ENCODE measurements around the gene EZH2. TPM values are rescaled to one million over a fixed set of nuclear protein-coding genes. Genes with fewer than 3 reads are reported as not detected.

Gene EZH2
- total and polyA plus RNA-seq, 2 donors (not counting 3 experiments of a cell fraction or from before 2014, with no cell fraction given): 16.9 to 33.4 TPM

DNA sequence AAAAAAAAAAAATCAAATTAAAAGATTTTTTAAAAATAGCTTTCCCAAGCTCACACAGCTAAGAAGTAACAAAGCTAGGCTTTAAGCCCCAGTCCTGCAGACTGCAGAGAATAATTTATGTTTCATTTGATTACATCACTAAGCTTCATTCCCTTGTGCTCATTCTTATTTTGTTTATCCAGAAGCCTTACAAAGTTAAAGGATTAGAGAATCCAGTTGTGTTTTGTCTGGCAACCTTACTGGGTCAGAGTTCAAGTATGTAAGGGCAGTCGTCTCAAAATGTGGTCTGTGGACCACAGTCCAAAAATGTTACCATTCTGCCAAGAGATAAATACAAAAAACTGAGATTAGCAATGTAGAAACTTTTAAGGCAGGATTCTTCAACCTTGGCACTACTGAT, 32.1 kb upstream of the EZH2 start:
- intact Hi-C loops (cut with micrococcal nuclease): no loop called here
- BruUV-seq (replicated peaks): no TSS peak
- H3K36me3 ChIP-seq (ENCODE audit: control insufficient read depth in 2 of 2, extremely low read depth in 1 of 2, insufficient read depth in 2 of 2, low read length in 2 of 2): no peaks in the 10 kb centered on the region
- dilution Hi-C loops (cut with MboI; ENCODE audit: extremely low pct_ligation_motif_present, low sequenced_read_pairs): no loop called here
- DNase-seq (ENCODE audit: low read depth, low spot score): no peak
- H3K27ac ChIP-seq (ENCODE audit: insufficient read depth, low read depth, low read length): no peak overlapping the region
- CTCF ChIA-PET: no interaction called here
- H2AFZ ChIP-seq (ENCODE audit: low read depth, low read length): no peak overlapping the region
- POLR2A ChIA-PET: no interaction called here
- H3K4me1 ChIP-seq (ENCODE audit: control insufficient read depth, extremely low read depth, insufficient read depth, low read length): no peaks in the 10 kb centered on the region
- no peak for TF ChIP-seq POLR2AphosphoS5 (IDR thresholded peaks at IDR 0.05; ENCODE audit: insufficient read depth, low read depth, low read length)
- TF ChIP-seq, protein P1, sequence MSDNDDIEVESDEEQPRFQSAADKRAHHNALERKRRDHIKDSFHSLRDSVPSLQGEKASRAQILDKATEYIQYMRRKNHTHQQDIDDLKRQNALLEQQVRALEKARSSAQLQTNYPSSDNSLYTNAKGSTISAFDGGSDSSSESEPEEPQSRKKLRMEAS (IDR thresholded peaks at IDR 0.05; ENCODE audit: insufficient read depth, insufficient read length): no peak
- TF ChIP-seq MYC (IDR thresholded peaks at IDR 0.05; ENCODE audit: low read depth, low read length): no peak
- TF ChIP-seq, protein P2, sequence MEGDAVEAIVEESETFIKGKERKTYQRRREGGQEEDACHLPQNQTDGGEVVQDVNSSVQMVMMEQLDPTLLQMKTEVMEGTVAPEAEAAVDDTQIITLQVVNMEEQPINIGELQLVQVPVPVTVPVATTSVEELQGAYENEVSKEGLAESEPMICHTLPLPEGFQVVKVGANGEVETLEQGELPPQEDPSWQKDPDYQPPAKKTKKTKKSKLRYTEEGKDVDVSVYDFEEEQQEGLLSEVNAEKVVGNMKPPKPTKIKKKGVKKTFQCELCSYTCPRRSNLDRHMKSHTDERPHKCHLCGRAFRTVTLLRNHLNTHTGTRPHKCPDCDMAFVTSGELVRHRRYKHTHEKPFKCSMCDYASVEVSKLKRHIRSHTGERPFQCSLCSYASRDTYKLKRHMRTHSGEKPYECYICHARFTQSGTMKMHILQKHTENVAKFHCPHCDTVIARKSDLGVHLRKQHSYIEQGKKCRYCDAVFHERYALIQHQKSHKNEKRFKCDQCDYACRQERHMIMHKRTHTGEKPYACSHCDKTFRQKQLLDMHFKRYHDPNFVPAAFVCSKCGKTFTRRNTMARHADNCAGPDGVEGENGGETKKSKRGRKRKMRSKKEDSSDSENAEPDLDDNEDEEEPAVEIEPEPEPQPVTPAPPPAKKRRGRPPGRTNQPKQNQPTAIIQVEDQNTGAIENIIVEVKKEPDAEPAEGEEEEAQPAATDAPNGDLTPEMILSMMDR (IDR thresholded peaks at IDR 0.05; ENCODE audit: extremely low read depth in 1 of 2, insufficient read depth in 1 of 2, low read depth in 1 of 2, low read length in 2 of 2): no peak
- no peak for TF ChIP-seq FOS (IDR thresholded peaks at IDR 0.05; ENCODE audit: borderline replicate concordance, insufficient read depth, low read length)
- TF ChIP-seq GATA2 (IDR thresholded peaks at IDR 0.05; ENCODE audit: insufficient read depth, insufficient read length, low read depth, low read length): no peak
- TF ChIP-seq EZH2 (IDR thresholded peaks at IDR 0.05; ENCODE audit: borderline replicate concordance, low read depth, low read length, severe bottlenecking): no peak
- no peak for TF ChIP-seq JUN (IDR thresholded peaks at IDR 0.05; ENCODE audit: borderline replicate concordance, insufficient read depth, insufficient read length, low read depth)
- no peak for TF ChIP-seq POLR2A (IDR thresholded peaks at IDR 0.05; ENCODE audit: low read depth, low read length)
- no peak overlapping the region for H3K4me3 ChIP-seq (replicated peaks in 1 of 3; ENCODE audit: insufficient read depth in 1 of 3, low read depth in 1 of 3, low read length in 3 of 3)
- H3K9me3 ChIP-seq (replicated peaks; ENCODE audit: control insufficient read depth, insufficient read depth, low read length): no peaks in the 10 kb centered on the region
- no peaks in the 10 kb centered on the region for H3K27me3 ChIP-seq (ENCODE audit: control insufficient read depth in 2 of 2, insufficient read depth in 2 of 2, low read length in 2 of 2)
- no peaks in the 10 kb centered on the region for H3K79me2 ChIP-seq (ENCODE audit: control insufficient read depth, insufficient read depth, low read length)
- no peak for FAIRE-seq
- no peaks in the 10 kb centered on the region for H4K20me1 ChIP-seq (replicated peaks; ENCODE audit: control insufficient read depth, extremely low read depth, insufficient read depth, low read length)
- H3K9ac ChIP-seq (replicated peaks; ENCODE audit: extremely low read depth, insufficient read depth, low read length): no peak overlapping the region
- no peak overlapping the region for H3K4me2 ChIP-seq (ENCODE audit: insufficient read depth, low read length)
- H3K9me1 ChIP-seq (replicated peaks; ENCODE audit: control insufficient read depth, extremely low read depth, insufficient read depth, low read length): no peaks in the 10 kb centered on the region
